ENCODE results near the gene VPS37D. TPM values are rescaled to one million over a fixed set of nuclear protein-coding genes. Genes with fewer than 3 reads are reported as not detected.

VPS37D gene
- total RNA-seq, 2 experiments from 2014 or later = 0.13 to 0.23 TPM

- CTCF ChIA-PET = interaction anchor here (2.1 kb wide), 1 partner anchor 112 kb away, joined by 8 read pairs; no protein-coding TSS in a partner anchor
- POLR2A ChIA-PET = no interaction called here
Measured at GRCh38 chr7:73718905-73719805, 51.5 kb downstream of the VPS37D start, which contains the start of gene STX1A. STX1A (minus strand) TSS chr7:73719669; CDS start chr7:73719631, 38 bp downstream.

GRCh38 chr7:73719806-73720169 lies 52.2 kb downstream of the VPS37D start:
- POLR2A ChIA-PET = no interaction called here
- CTCF ChIA-PET = interaction anchor here (2.1 kb wide), 1 partner anchor 113 kb away, joined by 8 read pairs; no protein-coding TSS in a partner anchor

- CTCF ChIA-PET = interaction anchor here (2.1 kb wide), 1 partner anchor 114 kb away, joined by 8 read pairs; no protein-coding TSS in a partner anchor
- POLR2A ChIA-PET = interaction anchor here (0.7 kb wide), 1 partner anchor 18 kb away, joined by 3 read pairs; the partner anchor contains the start of gene ABHD11
Measured at GRCh38 chr7:73720443-73720842, 52.8 kb downstream of the VPS37D start.

- POLR2A ChIA-PET = interaction anchor here (0.7 kb wide), 1 partner anchor 17 kb away, joined by 3 read pairs; the partner anchor contains the start of gene ABHD11
- CTCF ChIA-PET = interaction anchor here (1.3 to 6.0 kb wide), 2 partner anchors 53 to 115 kb away, joined by 3 to 60 read pairs; partner anchors contain the start of gene VPS37D
Measured at GRCh38 chr7:73721377-73721817, 53.8 kb downstream of the VPS37D start.

Other genes with a start within 250 kb of the VPS37D start
- under 1 TPM; 0.34 to 0.38 TPM for gene FZD9, start 234.1 kb upstream of the VPS37D start, total RNA-seq
- gene BAZ1B, start 145.5 kb upstream of the VPS37D start, total RNA-seq = 100 to 1,000 TPM; 115 TPM
- gene BCL7B, start 110.1 kb upstream of the VPS37D start, total RNA-seq = 10 to 100 TPM; 68.7 to 71.4 TPM
- gene TBL2, start 89.3 kb upstream of the VPS37D start, total RNA-seq = 10 to 100 TPM; 36.3 to 37.8 TPM
- gene MLXIPL, start 43.3 kb upstream of the VPS37D start, total RNA-seq = not detected
- 10 to 100 TPM in 1 of 2 experiments, 1 to 10 TPM in 1; 9.3 to 11.0 TPM for gene DNAJC30, start 15.6 kb downstream of the VPS37D start, total RNA-seq
- gene BUD23, start 15.8 kb downstream of the VPS37D start, total RNA-seq = 100 to 1,000 TPM; 109 to 112 TPM
- 10 to 100 TPM; 22.2 to 24.1 TPM for gene STX1A, start 51.8 kb downstream of the VPS37D start, total RNA-seq
- gene ABHD11, start 71.0 kb downstream of the VPS37D start, total RNA-seq = 10 to 100 TPM; 26.1 to 26.6 TPM
- not detected for gene CLDN3, start 102.4 kb downstream of the VPS37D start, total RNA-seq
- gene CLDN4, start 163.2 kb downstream of the VPS37D start, total RNA-seq = not detected
- under 1 TPM in 1 of 2 experiments, not detected in 1; 0.21 TPM for gene METTL27, start 174.7 kb downstream of the VPS37D start, total RNA-seq
- not detected for gene TMEM270, start 193.3 kb downstream of the VPS37D start, total RNA-seq

All from activated CD8-positive, alpha-beta memory T cell treated with anti-CD3 and anti-CD28 coated beads for 36 hours (primary cell).